Measurements from ENCODE around the gene AGGF1.
"Not testable (repeated sequence)": the region's sequence is repeated elsewhere in the genome, so short reads cannot be mapped to it uniquely, and the experiment has no call there.

Gene AGGF1

DNA sequence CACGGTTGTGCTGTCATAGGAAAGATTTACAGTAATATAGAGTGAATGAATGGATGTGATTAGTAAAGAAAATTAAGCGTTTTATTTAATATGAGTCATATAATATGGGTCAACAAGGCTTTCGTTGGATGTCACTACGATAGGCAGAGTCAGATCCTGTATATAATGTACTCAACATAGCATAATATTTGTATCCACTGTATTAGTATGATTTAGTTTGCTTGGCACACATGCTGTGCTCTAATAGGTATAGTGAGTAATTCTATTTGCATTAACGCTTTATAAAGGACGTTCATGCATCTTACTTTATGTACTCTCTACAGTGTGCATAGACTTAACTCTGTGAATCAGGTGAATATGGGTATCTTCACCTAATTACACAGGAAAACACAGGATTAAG lies 35.9 kb upstream of the AGGF1 start:
- Histone ChIP-seq H3K36me3 (replicated peaks; ENCODE audit: low read depth, low read length) (no peaks in the 10 kb centered on the region), H3K4me2 (ENCODE audit: low read length) (no peak overlapping the region), H2AFZ (ENCODE audit: low read depth, low read length) (no peak overlapping the region), H3K9ac (ENCODE audit: low read length) (no peak overlapping the region), H4K20me1 (ENCODE audit: insufficient read depth, low read length) (no peaks in the 10 kb centered on the region), H3K27ac (ENCODE audit: low read length) (no peak overlapping the region), H3K4me1 (ENCODE audit: low read length) (no peaks in the 10 kb centered on the region), H3K79me2 (ENCODE audit: low read length) (no peaks in the 10 kb centered on the region), H3K9me3 (ENCODE audit: insufficient read depth, low read length) (no peaks in the 10 kb centered on the region), H3K27me3 (ENCODE audit: low read depth, low read length) (no peaks in the 10 kb centered on the region), H3K4me3 (ENCODE audit: low read length) (no peak overlapping the region)
- TF ChIP-seq, protein P1, sequence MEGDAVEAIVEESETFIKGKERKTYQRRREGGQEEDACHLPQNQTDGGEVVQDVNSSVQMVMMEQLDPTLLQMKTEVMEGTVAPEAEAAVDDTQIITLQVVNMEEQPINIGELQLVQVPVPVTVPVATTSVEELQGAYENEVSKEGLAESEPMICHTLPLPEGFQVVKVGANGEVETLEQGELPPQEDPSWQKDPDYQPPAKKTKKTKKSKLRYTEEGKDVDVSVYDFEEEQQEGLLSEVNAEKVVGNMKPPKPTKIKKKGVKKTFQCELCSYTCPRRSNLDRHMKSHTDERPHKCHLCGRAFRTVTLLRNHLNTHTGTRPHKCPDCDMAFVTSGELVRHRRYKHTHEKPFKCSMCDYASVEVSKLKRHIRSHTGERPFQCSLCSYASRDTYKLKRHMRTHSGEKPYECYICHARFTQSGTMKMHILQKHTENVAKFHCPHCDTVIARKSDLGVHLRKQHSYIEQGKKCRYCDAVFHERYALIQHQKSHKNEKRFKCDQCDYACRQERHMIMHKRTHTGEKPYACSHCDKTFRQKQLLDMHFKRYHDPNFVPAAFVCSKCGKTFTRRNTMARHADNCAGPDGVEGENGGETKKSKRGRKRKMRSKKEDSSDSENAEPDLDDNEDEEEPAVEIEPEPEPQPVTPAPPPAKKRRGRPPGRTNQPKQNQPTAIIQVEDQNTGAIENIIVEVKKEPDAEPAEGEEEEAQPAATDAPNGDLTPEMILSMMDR (IDR thresholded peaks at IDR 0.05; ENCODE audit: low read depth, low read length): no peak
- TF ChIP-seq EZH2phosphoT487 (IDR thresholded peaks at IDR 0.05; ENCODE audit: low read depth): no peak

DNA sequence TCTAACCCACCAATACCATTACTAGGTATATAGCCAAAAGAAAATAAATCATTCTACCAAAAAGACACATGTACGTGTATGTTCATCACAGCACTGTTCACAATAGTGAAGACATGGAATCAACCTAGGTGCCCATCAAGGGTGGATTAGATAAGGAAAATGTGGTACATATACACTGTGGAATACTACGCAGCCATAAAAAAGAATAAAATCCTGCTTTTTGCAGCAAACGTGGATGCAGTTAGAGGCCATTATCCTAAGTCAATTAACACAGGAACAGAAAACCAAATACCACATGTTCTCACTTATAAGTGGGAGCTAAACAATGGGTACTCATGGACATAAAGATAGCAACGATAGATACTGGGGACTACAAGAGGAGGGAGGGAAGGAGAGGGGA lies 32.0 kb upstream of the AGGF1 start:
- H2AFZ ChIP-seq (ENCODE audit: low read depth, low read length); H3K27ac ChIP-seq (ENCODE audit: low read length); H3K4me2 ChIP-seq (ENCODE audit: low read length); H3K4me3 ChIP-seq (ENCODE audit: low read length); H4K20me1 ChIP-seq (ENCODE audit: insufficient read depth, low read length); H3K9me3 ChIP-seq (ENCODE audit: insufficient read depth, low read length); H3K4me1 ChIP-seq (ENCODE audit: low read length); H3K79me2 ChIP-seq (ENCODE audit: low read length); H3K36me3 ChIP-seq (replicated peaks; ENCODE audit: low read depth, low read length); H3K9ac ChIP-seq (ENCODE audit: low read length); H3K27me3 ChIP-seq (ENCODE audit: low read depth, low read length): not testable (repeated sequence)

DNA sequence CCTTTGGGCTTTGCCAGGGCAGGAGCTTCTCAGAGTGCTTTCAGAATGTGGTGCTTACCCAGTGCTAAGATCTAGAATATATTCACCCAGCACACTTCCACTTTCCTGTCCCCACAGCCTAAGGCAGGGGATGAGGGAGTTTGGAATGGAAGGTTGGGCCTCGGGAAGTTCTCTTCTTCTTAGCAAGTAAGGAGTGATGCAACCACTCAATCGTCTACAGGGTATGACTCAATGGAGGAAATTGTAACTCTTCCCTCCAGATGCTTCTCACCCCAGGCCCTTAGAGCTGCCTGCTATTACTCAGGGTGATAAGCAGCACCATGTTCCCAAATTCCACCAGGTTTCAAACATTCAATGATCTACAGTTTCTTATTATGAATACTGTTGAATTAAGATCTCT lies 30.8 kb upstream of the AGGF1 start:
- H3K36me3 ChIP-seq (replicated peaks; ENCODE audit: low read depth, low read length): no peaks in the 10 kb centered on the region
- H3K4me3 ChIP-seq (ENCODE audit: low read length): no peak overlapping the region
- TF ChIP-seq, protein P1 (IDR thresholded peaks at IDR 0.05; ENCODE audit: low read depth, low read length): no peak
- no peak for TF ChIP-seq EZH2phosphoT487 (IDR thresholded peaks at IDR 0.05; ENCODE audit: low read depth)
- H3K9ac ChIP-seq (ENCODE audit: low read length): no peak overlapping the region
- no peaks in the 10 kb centered on the region for H3K27me3 ChIP-seq (ENCODE audit: low read depth, low read length)
- no peaks in the 10 kb centered on the region for H3K4me1 ChIP-seq (ENCODE audit: low read length)
- H3K9me3 ChIP-seq (ENCODE audit: insufficient read depth, low read length): no peaks in the 10 kb centered on the region
- H3K27ac ChIP-seq (ENCODE audit: low read length): no peak overlapping the region
- H4K20me1 ChIP-seq (ENCODE audit: insufficient read depth, low read length): no peaks in the 10 kb centered on the region
- H2AFZ ChIP-seq (ENCODE audit: low read depth, low read length): no peak overlapping the region
- no peak overlapping the region for H3K4me2 ChIP-seq (ENCODE audit: low read length)
- H3K79me2 ChIP-seq (ENCODE audit: low read length): no peaks in the 10 kb centered on the region

DNA sequence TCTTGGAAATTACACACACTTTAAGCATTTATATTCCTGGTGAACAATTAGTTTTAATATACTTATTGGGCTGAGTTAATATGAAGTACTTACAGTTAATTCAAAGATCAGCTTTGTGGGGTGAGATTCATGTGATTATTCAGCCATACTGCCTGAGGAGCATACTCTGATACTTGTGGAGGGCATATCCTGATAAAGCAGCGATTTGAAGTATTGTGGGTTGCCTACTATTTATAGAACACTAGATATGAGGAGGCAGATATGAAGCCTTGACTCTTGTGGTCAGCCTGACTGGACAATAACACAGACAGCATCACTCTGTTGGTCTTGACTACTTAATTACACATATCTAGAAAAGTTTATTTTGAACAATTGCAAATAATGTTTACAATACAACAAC lies 27.0 kb upstream of the AGGF1 start:
- H3K27me3 ChIP-seq (ENCODE audit: low read depth, low read length): no peaks in the 10 kb centered on the region

More for the DNA sequence above, 27.0 kb upstream of the AGGF1 start:
- Histone ChIP-seq H3K9ac (ENCODE audit: low read length) (no peak overlapping the region), H3K9me3 (ENCODE audit: insufficient read depth, low read length) (no peaks in the 10 kb centered on the region), H2AFZ (ENCODE audit: low read depth, low read length) (no peak overlapping the region), H4K20me1 (ENCODE audit: insufficient read depth, low read length) (no peaks in the 10 kb centered on the region), H3K4me3 (ENCODE audit: low read length) (no peak overlapping the region), H3K79me2 (ENCODE audit: low read length) (no peaks in the 10 kb centered on the region), H3K4me2 (ENCODE audit: low read length) (no peak overlapping the region), H3K36me3 (replicated peaks; ENCODE audit: low read depth, low read length) (no peaks in the 10 kb centered on the region), H3K4me1 (ENCODE audit: low read length) (no peaks in the 10 kb centered on the region), H3K27ac (ENCODE audit: low read length) (no peak overlapping the region)
- TF ChIP-seq EZH2phosphoT487 (IDR thresholded peaks at IDR 0.05; ENCODE audit: low read depth): no peak
- TF ChIP-seq, protein P1 (IDR thresholded peaks at IDR 0.05; ENCODE audit: low read depth, low read length): no peak
